Mucosa of stomach (tissue), 1 donor: ENCODE measurements around the gene MAD1L1.
"Not testable (repeated sequence)": the region's sequence is repeated elsewhere in the genome, so short reads cannot be mapped to it uniquely, and the experiment has no call there.

Experiments used
- H3K27me3 ChIP-seq: one replicate; pipeline ENCODE4 v1.7.0; 2013; ENCODE audit warnings: mild to moderate bottlenecking, low read length; ENCODE audit not compliant: control insufficient read depth, insufficient read depth
- H3K36me3 ChIP-seq: one replicate; pipeline ENCODE4 v1.7.0; 2013; ENCODE audit warnings: low read length; ENCODE audit not compliant: control insufficient read depth, insufficient read depth
- H3K4me1 ChIP-seq: one replicate; pipeline ENCODE4 v1.7.0; 2013; ENCODE audit warnings: mild to moderate bottlenecking, low read length; ENCODE audit not compliant: control insufficient read depth, insufficient read depth
- H3K4me3 ChIP-seq: one replicate; pipeline ENCODE4 v1.7.0; 2013; ENCODE audit warnings: low read length
- H3K9ac ChIP-seq: one replicate; pipeline ENCODE4 v1.7.0; 2013; ENCODE audit warnings: mild to moderate bottlenecking, low read length, moderate library complexity
- H3K9me3 ChIP-seq: one replicate; pipeline ENCODE4 v1.7.0; 2013; ENCODE audit warnings: mild to moderate bottlenecking, low read length, moderate library complexity; ENCODE audit not compliant: control insufficient read depth
- donor health status: Pancreatic carcinoma.

The MAD1L1 gene

DNA sequence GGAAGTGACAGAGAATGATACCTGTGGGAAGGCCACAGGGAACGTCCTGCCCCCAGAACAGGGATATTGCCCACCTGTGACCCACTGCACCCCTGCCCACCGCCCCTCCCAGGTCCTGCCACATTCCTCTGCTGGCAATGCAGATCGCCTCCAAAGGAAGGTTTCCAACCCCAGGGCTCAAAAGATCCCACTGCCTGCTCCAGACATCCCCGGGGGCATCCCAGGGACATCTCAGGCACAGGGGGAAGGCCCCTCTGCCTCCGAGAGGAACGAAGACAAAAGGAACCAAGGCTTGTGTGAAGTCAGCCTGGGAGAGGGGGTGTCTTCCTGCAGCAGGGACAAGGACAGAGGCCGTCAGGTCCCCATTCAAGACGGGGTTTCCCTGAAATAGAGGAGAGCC lies 37.8 kb upstream of the MAD1L1 start:
- Histone ChIP-seq H3K9ac (no peak overlapping the region), H3K4me3 (no peak overlapping the region), H3K36me3 (no peaks in the 10 kb centered on the region)

DNA sequence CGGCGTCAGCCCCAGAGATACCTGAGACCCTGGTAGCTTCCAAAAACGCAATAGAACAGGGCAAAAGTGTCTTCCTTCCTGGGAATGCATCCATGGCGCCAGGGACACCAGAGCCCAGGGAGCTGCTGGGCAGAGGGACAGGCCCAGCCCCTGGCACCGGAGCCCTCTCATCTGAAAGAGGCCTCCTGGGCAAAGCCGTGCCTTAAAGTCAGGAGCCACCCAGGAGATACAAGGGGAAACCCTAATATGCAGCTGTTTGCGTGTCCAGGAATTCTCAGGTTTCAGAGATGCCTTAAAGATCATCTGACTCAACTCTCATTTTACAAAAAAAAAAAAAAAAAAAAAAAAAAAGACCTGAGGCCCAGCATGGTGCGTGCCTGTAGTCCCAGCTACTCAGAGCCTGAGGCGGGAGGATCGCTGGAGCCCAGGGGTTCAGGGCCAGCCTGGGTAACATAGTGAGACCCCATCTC lies 37.3 kb upstream of the MAD1L1 start:
- H3K9ac ChIP-seq, result no peak overlapping the region
- no peaks in the 10 kb centered on the region for H3K27me3 ChIP-seq
- H3K4me3 ChIP-seq, result no peak overlapping the region
- no peaks in the 10 kb centered on the region for H3K9me3 ChIP-seq
- no peaks in the 10 kb centered on the region for H3K36me3 ChIP-seq
- H3K4me1 ChIP-seq, result no peaks in the 10 kb centered on the region

More for the DNA sequence above, 37.8 kb upstream of the MAD1L1 start:
- Histone ChIP-seq H3K27me3 (no peaks in the 10 kb centered on the region), H3K4me1 (no peaks in the 10 kb centered on the region), H3K9me3 (no peaks in the 10 kb centered on the region)

DNA sequence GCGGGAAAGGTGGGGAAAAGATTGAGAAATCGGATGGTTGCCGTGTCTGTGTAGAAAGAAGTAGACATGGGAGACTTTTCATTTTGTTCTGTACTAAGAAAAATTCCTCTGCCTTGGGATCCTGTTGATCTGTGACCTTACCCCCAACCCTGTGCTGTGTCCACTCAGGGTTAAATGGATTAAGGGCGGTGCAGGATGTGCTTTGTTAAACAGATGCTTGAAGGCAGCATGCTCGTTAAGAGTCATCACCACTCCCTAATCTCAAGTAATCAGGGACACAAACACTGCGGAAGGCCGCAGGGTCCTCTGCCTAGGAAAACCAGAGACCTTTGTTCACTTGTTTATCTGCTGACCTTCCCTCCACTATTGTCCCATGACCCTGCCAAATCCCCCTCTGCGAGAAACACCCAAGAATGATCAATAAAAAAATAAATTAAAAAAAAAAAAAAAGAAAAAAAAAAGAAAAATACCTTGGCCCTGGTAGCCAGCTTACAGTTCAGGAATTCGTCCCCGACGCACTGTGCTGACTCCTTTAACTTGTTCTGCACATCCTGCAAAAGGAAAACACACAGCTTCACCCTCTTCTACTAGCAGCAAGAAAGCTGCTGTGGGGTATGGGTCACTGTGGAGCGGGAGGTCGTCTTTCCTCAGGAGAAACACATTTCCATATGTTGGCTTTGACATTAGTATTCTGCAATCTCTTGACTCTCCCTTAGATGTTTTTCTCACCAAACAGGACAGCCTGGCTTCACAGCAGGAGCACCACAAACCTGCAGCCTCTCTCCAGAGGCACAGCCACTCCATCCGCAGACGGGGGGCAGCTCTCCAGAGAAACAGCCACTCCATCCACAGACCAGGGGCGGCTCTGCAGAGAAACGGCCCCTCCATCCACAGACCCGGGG lies 36.6 kb upstream of the MAD1L1 start:
- H3K4me1 ChIP-seq, H3K9me3 ChIP-seq, H3K9ac ChIP-seq, H3K36me3 ChIP-seq, H3K27me3 ChIP-seq, H3K4me3 ChIP-seq: not testable (repeated sequence)

DNA sequence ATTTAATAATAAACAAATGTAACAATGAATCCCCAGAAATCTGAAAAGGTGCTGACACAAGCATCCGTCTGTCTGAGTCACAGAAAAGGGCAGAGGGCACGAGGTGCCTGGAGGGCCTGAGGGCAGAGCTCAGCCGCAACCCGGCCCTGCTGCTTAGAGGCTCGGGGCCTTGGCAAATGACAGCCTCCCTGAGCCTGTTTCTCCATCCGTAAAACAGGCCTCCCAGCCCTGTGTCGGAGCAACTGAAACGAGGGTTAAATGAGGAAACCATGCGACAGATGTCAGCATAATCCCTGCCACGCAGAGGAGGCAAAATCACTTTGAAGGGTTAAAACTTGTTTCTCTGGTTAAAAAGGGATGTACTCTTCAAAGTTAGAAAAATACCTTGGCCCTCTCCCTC lies 34.2 kb upstream of the MAD1L1 start:
- Histone ChIP-seq H3K36me3 (no peaks in the 10 kb centered on the region), H3K9me3 (no peaks in the 10 kb centered on the region), H3K4me1 (no peaks in the 10 kb centered on the region), H3K27me3 (no peaks in the 10 kb centered on the region), H3K9ac (no peak overlapping the region), H3K4me3 (no peak overlapping the region)

DNA sequence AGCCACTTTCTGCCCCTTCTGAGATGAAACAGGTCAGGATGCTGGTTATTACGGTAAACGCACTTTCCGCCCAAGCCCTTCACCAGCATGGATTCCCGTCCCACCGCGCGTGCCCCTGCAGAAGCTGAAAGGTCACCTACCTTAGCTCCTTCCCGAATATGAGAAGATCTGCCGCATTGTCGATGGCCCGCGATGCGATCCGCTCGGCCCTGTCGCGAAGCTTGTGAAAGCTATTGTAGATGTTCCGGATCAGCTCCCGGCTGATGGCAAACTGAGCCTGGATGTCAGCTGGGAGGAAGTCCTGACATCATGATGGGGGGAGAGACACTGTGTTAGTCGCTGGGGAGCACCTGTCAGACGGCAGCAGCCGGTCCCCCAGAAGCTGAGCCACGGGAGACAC lies 31.4 kb upstream of the MAD1L1 start:
- no peak overlapping the region for H3K4me3 ChIP-seq
- H3K9ac ChIP-seq, result no peak overlapping the region
- no peaks in the 10 kb centered on the region for H3K36me3 ChIP-seq
- H3K27me3 ChIP-seq, result no peaks in the 10 kb centered on the region
- H3K4me1 ChIP-seq, result no peaks in the 10 kb centered on the region
- H3K9me3 ChIP-seq, result no peaks in the 10 kb centered on the region

GRCh38 chr7:2263176-2263575 lies 30.4 kb upstream of the MAD1L1 start:
- Histone ChIP-seq H3K4me3 (no peak overlapping the region), H3K27me3 (no peaks in the 10 kb centered on the region), H3K4me1 (no peaks in the 10 kb centered on the region), H3K9ac (no peak overlapping the region), H3K9me3 (no peaks in the 10 kb centered on the region), H3K36me3 (no peaks in the 10 kb centered on the region)

DNA sequence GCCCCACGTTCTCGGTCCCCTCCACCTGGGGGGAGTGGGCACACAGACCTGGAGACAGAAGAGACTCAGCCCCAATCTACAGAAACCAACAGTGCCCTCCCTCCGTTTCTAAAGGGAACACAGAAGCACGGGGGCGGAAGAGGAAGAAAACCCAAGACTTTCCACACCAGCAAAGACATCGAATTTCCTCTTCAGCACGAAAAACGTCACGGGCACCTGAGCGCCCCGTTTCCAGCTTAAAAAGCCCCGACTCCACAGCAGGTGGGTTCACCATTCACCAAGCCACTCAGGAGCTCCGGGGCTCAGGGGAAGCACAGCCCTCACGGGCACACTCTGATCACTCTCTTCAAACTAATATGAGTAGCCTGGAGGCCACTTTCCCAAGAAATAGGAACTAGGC lies 28.9 kb upstream of the MAD1L1 start:
- no peaks in the 10 kb centered on the region for H3K36me3 ChIP-seq
- H3K9me3 ChIP-seq, result no peaks in the 10 kb centered on the region
- no peaks in the 10 kb centered on the region for H3K27me3 ChIP-seq
- H3K9ac ChIP-seq, result no peak overlapping the region
- H3K4me1 ChIP-seq, result no peaks in the 10 kb centered on the region
- H3K4me3 ChIP-seq, result no peak overlapping the region

DNA sequence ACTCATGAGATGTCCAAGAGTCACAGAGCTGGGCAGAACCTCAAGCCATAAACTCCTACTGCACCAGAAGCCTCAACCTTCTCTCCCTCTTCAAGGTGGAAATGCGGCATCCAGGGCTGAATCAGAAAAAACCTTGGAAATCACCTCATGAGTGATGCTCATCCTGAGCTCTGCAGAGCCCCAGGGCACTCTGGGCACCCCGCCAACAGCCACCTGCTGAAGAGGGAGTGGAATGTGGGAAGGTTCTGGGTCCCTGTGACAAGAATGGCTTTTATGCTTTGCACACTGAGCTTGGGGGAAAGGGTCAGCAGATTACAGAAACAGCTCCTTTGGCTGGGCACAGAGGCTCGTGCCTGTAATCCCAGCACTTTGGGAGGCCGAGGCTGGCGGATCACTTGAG lies 28.1 kb upstream of the MAD1L1 start:
- no peaks in the 10 kb centered on the region for H3K36me3 ChIP-seq
- H3K9ac ChIP-seq, result no peak overlapping the region
- no peaks in the 10 kb centered on the region for H3K9me3 ChIP-seq
- H3K4me1 ChIP-seq, result no peaks in the 10 kb centered on the region
- H3K27me3 ChIP-seq, result no peaks in the 10 kb centered on the region
- no peak overlapping the region for H3K4me3 ChIP-seq

DNA sequence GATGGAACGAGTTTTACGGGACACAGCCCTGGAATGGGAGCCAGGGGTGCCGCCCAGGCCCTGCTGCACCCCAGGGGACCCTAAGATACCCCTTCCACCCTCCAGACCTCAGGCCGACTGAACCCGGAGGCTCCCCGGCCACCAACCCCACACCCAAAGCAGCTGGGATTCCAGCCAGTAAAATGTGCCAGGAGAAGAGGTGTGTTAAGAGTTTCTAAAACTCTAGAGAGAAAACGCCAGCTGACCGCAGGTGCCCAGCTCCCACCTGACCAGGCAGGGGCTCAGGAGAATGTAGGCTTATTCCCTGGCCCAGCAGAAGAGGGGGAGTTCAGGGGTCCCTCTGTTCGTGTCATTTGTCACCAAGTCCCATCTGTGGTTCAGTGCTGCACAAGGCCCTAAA lies 26.7 kb upstream of the MAD1L1 start:
- H3K4me1 ChIP-seq, result no peaks in the 10 kb centered on the region
- H3K36me3 ChIP-seq, result no peaks in the 10 kb centered on the region
- no peaks in the 10 kb centered on the region for H3K9me3 ChIP-seq
- H3K4me3 ChIP-seq, result no peak overlapping the region
- no peaks in the 10 kb centered on the region for H3K27me3 ChIP-seq
- H3K9ac ChIP-seq, result no peak overlapping the region

- Histone ChIP-seq H3K4me3 (no peak overlapping the region), H3K27me3 (no peaks in the 10 kb centered on the region), H3K9ac (no peak overlapping the region), H3K4me1 (no peaks in the 10 kb centered on the region), H3K36me3 (no peaks in the 10 kb centered on the region), H3K9me3 (no peaks in the 10 kb centered on the region)
Measured at GRCh38 chr7:2258661-2259365, 26.1 kb upstream of the MAD1L1 start.

GRCh38 chr7:2257651-2258050 lies 24.9 kb upstream of the MAD1L1 start:
- H3K36me3 ChIP-seq, result no peaks in the 10 kb centered on the region
- H3K9me3 ChIP-seq, result no peaks in the 10 kb centered on the region
- no peaks in the 10 kb centered on the region for H3K27me3 ChIP-seq
- no peak overlapping the region for H3K4me3 ChIP-seq
- H3K4me1 ChIP-seq, result no peaks in the 10 kb centered on the region
- no peak overlapping the region for H3K9ac ChIP-seq

GRCh38 chr7:2257046-2257551 lies 24.4 kb upstream of the MAD1L1 start:
- Histone ChIP-seq H3K9me3 (no peaks in the 10 kb centered on the region), H3K4me1 (no peaks in the 10 kb centered on the region), H3K4me3 (no peak overlapping the region), H3K9ac (no peak overlapping the region), H3K27me3 (no peaks in the 10 kb centered on the region), H3K36me3 (no peaks in the 10 kb centered on the region)
